Measurements from ENCODE around the gene CHN2. TPM values are rescaled to one million over a fixed set of nuclear protein-coding genes. Genes with fewer than 3 reads are reported as not detected.
"Not testable (repeated sequence)": the region's sequence is repeated elsewhere in the genome, so short reads cannot be mapped to it uniquely, and the experiment has no call there.

CHN2 gene
- total RNA-seq, 2 donors from 2014 or later: 4.1 to 4.8 TPM

DNA sequence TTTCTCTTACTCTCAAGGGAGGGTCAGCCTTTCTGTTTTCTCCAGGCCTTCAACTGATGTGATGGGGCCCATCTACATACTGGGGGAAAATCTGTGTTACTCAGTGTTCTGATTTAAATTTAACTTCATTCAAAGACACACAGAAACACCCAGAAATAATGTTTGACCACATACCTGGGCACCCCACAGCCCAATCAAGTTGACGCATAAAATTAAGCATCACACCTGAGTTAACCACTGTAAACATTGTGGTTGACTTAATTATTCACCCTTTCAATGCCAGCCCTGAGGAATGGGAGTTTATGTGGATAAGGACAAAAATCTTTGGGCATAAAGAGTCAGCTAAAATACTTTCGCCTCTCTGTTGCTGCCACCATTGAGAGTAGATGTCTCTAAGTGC, 10.0 kb upstream of the CHN2 start:
- DNase-seq: no peak
- ATAC-seq: no peak
- intact Hi-C loops (cut with DNase I): no loop called here

DNA sequence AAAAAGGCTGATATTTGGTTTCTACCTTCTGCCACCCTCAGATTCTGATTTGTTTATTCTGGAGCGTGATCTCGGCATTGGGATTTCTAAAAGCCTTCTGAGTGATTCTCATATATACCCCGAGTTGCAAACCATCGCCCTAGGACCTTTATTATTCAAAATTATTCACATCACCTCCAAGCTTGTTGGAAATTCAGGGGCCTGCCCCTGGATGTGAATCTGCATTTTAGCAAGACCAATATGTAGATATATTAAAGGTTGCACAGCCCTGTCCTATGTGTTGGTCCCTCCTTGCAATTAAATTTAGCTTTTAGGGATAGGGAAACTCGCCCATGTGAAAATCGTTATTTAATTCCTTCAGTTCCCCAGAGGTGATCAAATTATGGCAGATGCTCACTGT, 9.0 kb upstream of the CHN2 start:
- DNase-seq (no peak), ATAC-seq (no peak)
- intact Hi-C loops (cut with DNase I): loop anchor here (5.0 kb wide), 2 partner anchors 162 to 222 kb away; no protein-coding TSS in a partner anchor

DNA sequence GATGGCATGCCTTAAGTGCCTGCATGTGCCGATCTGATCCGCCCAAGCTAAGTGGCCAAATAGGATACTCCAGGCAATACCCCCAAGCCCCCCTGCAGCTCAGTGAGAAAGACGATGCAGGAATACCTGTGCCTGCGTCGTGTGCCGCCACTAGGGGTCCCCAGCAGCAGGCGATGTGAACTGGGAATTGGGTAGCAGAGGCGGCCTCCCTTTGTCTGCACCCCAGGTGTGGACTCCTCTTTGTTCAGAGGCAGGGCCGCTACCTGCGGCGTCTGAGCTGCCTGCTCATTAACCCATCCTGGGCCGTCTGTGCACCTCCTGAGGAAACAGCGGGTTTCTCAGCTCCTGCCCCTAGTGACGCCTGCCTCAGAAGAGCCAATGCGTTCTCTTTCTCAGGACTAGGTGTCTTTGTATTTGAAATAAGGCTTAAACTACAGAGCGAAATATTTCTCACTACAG, 4.8 kb upstream of the CHN2 start:
- intact Hi-C loops (cut with DNase I): loop anchor here (2.0 to 5.0 kb wide), 3 partner anchors 158 to 221 kb away; no protein-coding TSS in a partner anchor
- peak; percentile 38 to 72 for ATAC-seq
- peak; percentile 63 for DNase-seq

DNA sequence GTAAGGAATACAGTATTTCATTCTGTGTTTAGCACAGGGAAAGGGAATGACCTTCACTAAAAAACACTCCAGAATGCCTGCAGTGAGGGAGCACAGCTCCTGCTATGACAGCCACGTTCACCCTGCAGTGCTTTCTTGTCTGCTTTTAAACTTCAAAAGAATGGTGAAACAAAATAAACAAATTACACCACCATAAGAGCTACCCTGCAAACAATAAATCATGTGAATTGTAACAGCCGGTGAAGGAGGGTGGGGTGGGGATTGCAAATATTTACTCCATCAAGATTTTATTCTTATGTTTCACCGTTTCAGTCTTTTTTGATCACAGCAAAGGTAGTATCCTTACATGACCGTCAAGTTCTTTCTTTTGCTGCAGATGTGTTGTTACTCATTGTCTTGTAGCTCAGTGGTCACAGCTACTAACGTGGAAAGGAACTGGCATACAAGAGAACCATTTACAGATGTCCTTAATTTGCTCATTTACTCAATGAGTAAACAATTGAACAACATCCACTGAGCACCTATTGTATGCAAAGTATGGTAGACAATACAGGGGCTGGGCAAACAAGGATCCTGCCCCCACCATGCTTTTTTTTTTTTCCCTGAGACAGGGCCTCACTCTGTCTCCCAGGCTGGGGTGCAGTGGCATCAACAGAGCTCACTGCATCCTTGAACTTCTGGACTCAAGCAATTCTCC, 4.1 kb upstream of the CHN2 start:
- DNase-seq (no peak), ATAC-seq (no peak)
- intact Hi-C loops (cut with DNase I): no loop called here

- DNase-seq: no peak
- intact Hi-C loops (cut with DNase I): no loop called here
- ATAC-seq: no peak
Observed at GRCh38 chr7:29192323-29192722, 2.3 kb upstream of the CHN2 start.

- intact Hi-C loops (cut with DNase I): no loop called here
- no peak for ATAC-seq
- no peak for DNase-seq
Observed at GRCh38 chr7:29192811-29193210, 1.8 kb upstream of the CHN2 start.

DNA sequence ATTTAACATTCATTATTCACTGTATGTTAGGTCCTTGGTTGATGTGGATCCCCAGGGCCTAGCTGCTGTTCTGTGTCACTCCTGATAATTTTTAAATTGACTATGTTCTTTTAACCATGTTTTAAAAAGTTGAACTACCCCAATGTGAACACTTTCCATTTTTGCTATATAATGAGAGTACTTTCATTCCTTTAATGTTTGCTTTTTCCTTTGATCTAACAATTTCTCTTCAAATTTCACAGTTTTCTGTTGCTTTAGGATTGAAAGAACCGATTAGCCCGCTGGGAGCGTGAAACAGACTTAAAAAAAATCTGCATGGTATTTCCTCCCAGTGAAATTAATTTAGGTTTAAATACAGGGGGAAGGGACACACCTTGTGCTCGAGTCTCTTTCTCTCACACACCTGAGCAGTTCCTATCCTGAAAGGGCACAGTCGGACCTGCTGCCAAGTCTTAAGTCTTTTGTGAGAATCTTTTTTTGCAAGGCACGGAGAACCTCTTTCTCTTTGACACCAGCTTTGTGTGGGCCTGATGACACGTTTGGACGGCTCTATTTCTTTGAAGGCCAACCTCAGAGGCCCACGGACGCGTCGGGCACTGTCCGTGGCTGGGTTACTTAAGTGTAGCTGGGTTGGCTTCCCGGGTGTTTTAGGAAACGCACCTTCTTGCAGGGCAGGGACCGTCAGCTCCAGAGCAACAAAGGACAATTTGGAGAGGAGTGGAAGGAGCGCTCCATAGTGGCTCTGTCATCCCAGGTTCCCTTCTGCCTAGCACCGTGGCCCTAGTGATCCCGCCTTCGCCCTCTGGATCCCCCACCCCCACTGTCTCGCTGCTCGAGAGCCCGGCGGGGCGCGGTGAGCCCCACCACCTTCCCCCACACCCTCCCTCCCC, 1.0 kb upstream of the CHN2 start:
- intact Hi-C loops (cut with DNase I): no loop called here
- no peak for DNase-seq
- peak in 1 of 2 donors; percentile 2 for ATAC-seq

GRCh38 chr7:29194206-29194593, 375 bp upstream of the CHN2 start:
- DNase-seq (peak; percentile 23), ATAC-seq (peak; percentile 25 to 51)
- intact Hi-C loops (cut with DNase I): no loop called here

DNA sequence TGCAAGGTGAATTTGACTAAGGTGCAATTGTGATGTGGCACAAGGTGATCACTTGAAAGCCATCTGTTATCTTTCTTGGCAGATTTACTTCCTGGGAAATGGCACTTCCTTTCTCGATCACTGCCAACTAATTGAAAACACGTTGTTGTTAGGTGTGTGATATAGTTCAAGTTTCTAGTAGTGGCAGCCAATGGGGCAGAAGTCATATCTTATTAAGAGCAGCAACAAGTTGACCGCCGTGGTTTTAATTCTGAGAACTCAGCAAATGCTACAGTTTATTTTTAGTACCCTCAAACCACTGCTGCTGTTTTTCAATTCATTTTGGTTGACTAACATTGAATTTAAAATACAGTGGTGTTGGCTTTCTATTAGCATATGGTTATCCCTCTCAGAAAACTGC, 1.6 kb downstream of the CHN2 start:
- intact Hi-C loops (cut with DNase I): no loop called here

GRCh38 chr7:29196971-29197595, 2.5 kb downstream of the CHN2 start:
- intact Hi-C loops (cut with DNase I): no loop called here
- no peak for DNase-seq
- no peak for ATAC-seq

More for the DNA sequence above, 1.6 kb downstream of the CHN2 start:
- DNase-seq (no peak), ATAC-seq (no peak)

- intact Hi-C loops (cut with DNase I): no loop called here
- DNase-seq (no peak), ATAC-seq (no peak)
Observed at GRCh38 chr7:29197916-29198315, 3.3 kb downstream of the CHN2 start.

DNA sequence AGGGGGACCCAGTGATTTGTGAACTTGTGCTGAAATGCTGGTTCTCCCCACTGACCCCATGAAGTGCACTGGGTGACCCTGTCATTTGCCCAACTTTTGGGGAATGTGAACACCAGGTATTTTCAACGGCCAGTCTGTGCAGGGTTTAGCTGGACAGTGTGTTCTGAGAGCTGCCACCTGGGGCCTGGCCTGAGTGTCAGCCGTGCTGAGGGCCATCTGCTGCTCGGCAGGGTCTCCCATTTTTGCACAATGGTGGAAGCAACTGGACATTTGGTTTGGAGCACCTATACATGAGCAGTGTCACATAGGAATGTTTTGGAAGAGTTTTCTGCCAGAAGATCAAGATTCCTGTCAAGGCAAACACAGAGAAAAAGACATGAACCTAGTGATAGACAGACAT, 5.2 kb downstream of the CHN2 start:
- ATAC-seq (no peak), DNase-seq (no peak)
- intact Hi-C loops (cut with DNase I): no loop called here

GRCh38 chr7:29202651-29203069, 8.1 kb downstream of the CHN2 start:
- DNase-seq (peak; percentile 37), ATAC-seq (peak; percentile 55 to 76)
- intact Hi-C loops (cut with DNase I): no loop called here

GRCh38 chr7:29204491-29205272, 10.1 kb downstream of the CHN2 start:
- no peak for DNase-seq
- no peak for ATAC-seq
- intact Hi-C loops (cut with DNase I): no loop called here

DNA sequence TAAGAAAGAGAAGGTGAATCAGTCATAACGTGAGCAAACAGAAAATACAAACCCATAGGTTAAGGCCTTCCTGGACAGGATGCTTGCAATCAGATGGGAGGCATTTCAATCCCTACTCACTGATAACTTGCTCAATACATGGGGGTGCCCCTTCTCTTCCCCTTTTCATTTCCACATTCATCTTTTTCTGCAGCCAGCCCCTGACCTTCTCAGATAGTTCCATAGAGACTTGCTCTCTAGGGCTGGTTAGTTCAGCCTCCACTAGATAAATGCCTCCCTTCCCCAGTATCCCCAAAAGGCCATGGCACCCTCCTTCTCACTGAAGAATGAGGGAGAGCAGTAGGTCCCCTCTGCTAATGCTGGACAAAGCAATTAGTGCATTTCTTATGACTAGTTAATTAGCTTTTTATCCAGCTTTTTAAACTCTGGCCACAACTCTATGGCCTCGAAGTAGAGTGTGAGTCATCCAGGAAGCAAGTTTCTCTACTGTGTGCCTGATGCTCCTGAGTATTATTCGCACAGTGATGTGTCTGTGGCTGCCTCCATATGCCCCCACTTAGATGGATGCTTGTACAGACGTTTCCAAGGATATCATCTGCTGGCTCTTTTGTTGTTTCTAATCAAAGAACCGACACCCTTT, 12.7 kb downstream of the CHN2 start:
- intact Hi-C loops (cut with DNase I): no loop called here
- ATAC-seq: peak in 1 of 2 donors; percentile 46

GRCh38 chr7:29208410-29209250, 14.1 kb downstream of the CHN2 start:
- no peak for DNase-seq
- no peak for ATAC-seq
- intact Hi-C loops (cut with DNase I): no loop called here

More for the DNA sequence above, 12.7 kb downstream of the CHN2 start:
- no peak for DNase-seq

DNA sequence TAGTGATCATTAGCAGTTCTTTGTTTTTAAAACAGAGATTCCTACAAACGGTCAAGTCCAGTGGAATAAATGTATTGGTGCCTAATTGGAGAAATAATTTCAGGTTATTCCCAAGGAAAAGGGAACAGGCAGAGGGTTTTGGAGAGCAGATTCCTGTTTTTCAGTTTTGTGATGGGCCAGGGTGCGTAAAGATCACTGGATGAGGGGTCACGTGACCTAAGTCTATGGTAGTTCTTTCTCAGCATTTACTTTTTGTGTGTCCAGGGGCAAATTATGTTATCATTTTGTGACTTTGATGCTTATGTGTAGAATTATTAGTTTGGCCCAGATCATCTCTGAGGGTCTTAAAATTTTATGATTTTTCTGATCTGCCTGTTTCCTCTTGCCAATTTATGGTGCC, 15.2 kb downstream of the CHN2 start:
- ATAC-seq (no peak), DNase-seq (no peak)
- intact Hi-C loops (cut with DNase I): no loop called here

GRCh38 chr7:29212736-29213135, 18.2 kb downstream of the CHN2 start:
- intact Hi-C loops (cut with DNase I); DNase-seq; ATAC-seq: not testable (repeated sequence)
